HG02870 (cell line): ENCODE data around the gene SLC16A7.

Experiments
- ATAC-seq: cut with Tn5 transposase; IDR thresholded peaks from one replicate; pipeline ENCODE4 v1.9.1; 2021; ENCODE audit warnings: mild to moderate bottlenecking, moderate library complexity; ENCODE audit not compliant: unreplicated experiment

SLC16A7 gene

GRCh38 chr12:59620326-59620725, 24.5 kb downstream of the SLC16A7 start:
- no peak for ATAC-seq

GRCh38 chr12:59624732-59625460, 29.1 kb downstream of the SLC16A7 start:
- no peak for ATAC-seq

GRCh38 chr12:59626382-59626781, 30.6 kb downstream of the SLC16A7 start:
- ATAC-seq = no peak

- ATAC-seq = no peak
Observed at GRCh38 chr12:59627582-59627981, 31.8 kb downstream of the SLC16A7 start.

GRCh38 chr12:59629890-59630289, 34.1 kb downstream of the SLC16A7 start:
- ATAC-seq = no peak

GRCh38 chr12:59632408-59632807, 36.6 kb downstream of the SLC16A7 start:
- no peak for ATAC-seq

GRCh38 chr12:59634254-59634653, 38.4 kb downstream of the SLC16A7 start:
- no peak for ATAC-seq

- ATAC-seq = no peak
Observed at GRCh38 chr12:59636945-59637691, 41.3 kb downstream of the SLC16A7 start.

- no peak for ATAC-seq
Observed at GRCh38 chr12:59637692-59638070, 41.9 kb downstream of the SLC16A7 start.

GRCh38 chr12:59643550-59643949, 47.7 kb downstream of the SLC16A7 start:
- no peak for ATAC-seq

GRCh38 chr12:59645242-59645641, 49.4 kb downstream of the SLC16A7 start:
- no peak for ATAC-seq

GRCh38 chr12:59646636-59647035, 50.8 kb downstream of the SLC16A7 start:
- no peak for ATAC-seq

GRCh38 chr12:59649203-59649602, 53.4 kb downstream of the SLC16A7 start:
- no peak for ATAC-seq

- ATAC-seq = no peak
Observed at GRCh38 chr12:59650588-59651228, 54.9 kb downstream of the SLC16A7 start.

- no peak for ATAC-seq
Observed at GRCh38 chr12:59651229-59651920, 55.5 kb downstream of the SLC16A7 start.

- ATAC-seq = no peak
Observed at GRCh38 chr12:59652130-59652529, 56.3 kb downstream of the SLC16A7 start.

GRCh38 chr12:59654061-59654460, 58.2 kb downstream of the SLC16A7 start:
- ATAC-seq = no peak

- no peak for ATAC-seq
Observed at GRCh38 chr12:59657266-59657665, 61.4 kb downstream of the SLC16A7 start.

- no peak for ATAC-seq
Observed at GRCh38 chr12:59657711-59658110, 61.9 kb downstream of the SLC16A7 start.

- ATAC-seq = no peak
Observed at GRCh38 chr12:59660148-59660547, 64.3 kb downstream of the SLC16A7 start.

- no peak for ATAC-seq
Observed at GRCh38 chr12:59660921-59661597, 65.2 kb downstream of the SLC16A7 start.
